Parathyroid adenoma (tissue), 2 donors: Measurements from ENCODE around the gene FOXN3.

Source experiments
- H2AFZ ChIP-seq: fragments of 300-600 bp; sonication (generic); one replicate; pipeline ENCODE4 v1.7.0; 2017; ENCODE audit warnings: antibody characterized with exemption, mild to moderate bottlenecking
- H3K27ac ChIP-seq: fragments of 300-600 bp; sonication (generic); one replicate; pipeline ENCODE4 v1.7.0; 2017
- H3K27me3 ChIP-seq: fragments of 300-600 bp; sonication (generic); one replicate; pipeline ENCODE4 v1.7.0; 2017; ENCODE audit warnings: low read length; ENCODE audit not compliant: control insufficient read depth, insufficient read depth
- H3K36me3 ChIP-seq: fragments of 300-600 bp; sonication (generic); one replicate; pipeline ENCODE4 v1.7.0; 2017; ENCODE audit warnings: low read length; ENCODE audit not compliant: control insufficient read depth, insufficient read depth
- H3K4me1 ChIP-seq: fragments of 300-600 bp; sonication (generic); one replicate; pipeline ENCODE4 v1.7.0; 2017; ENCODE audit warnings: control low read depth
- H3K4me2 ChIP-seq: fragments of 300-600 bp; sonication (generic); one replicate; pipeline ENCODE4 v1.7.0; 2017; ENCODE audit warnings: low read length
- H3K4me3 ChIP-seq: fragments of 300-600 bp; sonication (generic); one replicate; pipeline ENCODE4 v1.7.0; 2017; ENCODE audit warnings: low read depth, low read length
- H3K79me2 ChIP-seq: fragments of 300-600 bp; sonication (generic); one replicate; pipeline ENCODE4 v1.7.0; 2017; ENCODE audit warnings: control low read depth
- H3K9ac ChIP-seq: fragments of 300-600 bp; sonication (generic); one replicate; pipeline ENCODE4 v1.7.0; 2017; ENCODE audit warnings: mild to moderate bottlenecking
- H3K9me3 ChIP-seq: fragments of 300-600 bp; sonication (generic); one replicate; pipeline ENCODE4 v1.7.0; 2017; ENCODE audit warnings: low read length; ENCODE audit not compliant: control insufficient read depth
- CTCF ChIP-seq: fragments of 300-600 bp; sonication (generic); IDR thresholded peaks from one replicate; pipeline ENCODE4 v1.7.0; 2017; ENCODE audit warnings: antibody characterized with exemption, mild to moderate bottlenecking
- donor health status: primary hyperparathyroidism.

Gene FOXN3

GRCh38 chr14:89325299-89325883 lies 91.6 kb downstream of the FOXN3 start:
- Histone ChIP-seq H3K27me3 (no peaks in the 10 kb centered on the region), H3K4me3 (no peak overlapping the region), H3K4me1 (peaks cover 11% of the 10 kb centered on the region), H3K27ac (no peak overlapping the region), H3K9me3 (no peaks in the 10 kb centered on the region), H3K79me2 (peaks cover 47% of the 10 kb centered on the region), H3K9ac (no peak overlapping the region), H3K36me3 (no peaks in the 10 kb centered on the region), H3K4me2 (no peak overlapping the region), H2AFZ (no peak overlapping the region)
- TF ChIP-seq CTCF: no peak

- Histone ChIP-seq H3K79me2 (peaks cover 42% of the 10 kb centered on the region), H3K27ac (no peak overlapping the region), H3K9me3 (no peaks in the 10 kb centered on the region), H3K9ac (no peak overlapping the region), H3K4me2 (no peak overlapping the region), H3K4me1 (peaks cover 11% of the 10 kb centered on the region), H3K27me3 (no peaks in the 10 kb centered on the region), H3K4me3 (no peak overlapping the region), H2AFZ (no peak overlapping the region), H3K36me3 (no peaks in the 10 kb centered on the region)
- no peak for TF ChIP-seq CTCF
Measured at GRCh38 chr14:89324501-89325298, 92.3 kb downstream of the FOXN3 start.

GRCh38 chr14:89320381-89321000 lies 96.5 kb downstream of the FOXN3 start:
- Histone ChIP-seq H3K27me3 (no peaks in the 10 kb centered on the region), H3K36me3 (no peaks in the 10 kb centered on the region), H3K4me2 (no peak overlapping the region), H3K79me2 (peaks cover 31% of the 10 kb centered on the region), H3K9me3 (no peaks in the 10 kb centered on the region), H3K27ac (no peak overlapping the region), H3K9ac (no peak overlapping the region), H3K4me1 (no peaks in the 10 kb centered on the region), H3K4me3 (no peak overlapping the region), H2AFZ (no peak overlapping the region)
- no peak for TF ChIP-seq CTCF

GRCh38 chr14:89319687-89320086 lies 97.3 kb downstream of the FOXN3 start:
- Histone ChIP-seq H3K27me3 (no peaks in the 10 kb centered on the region), H3K4me3 (no peak overlapping the region), H3K27ac (no peak overlapping the region), H3K79me2 (peaks cover 32% of the 10 kb centered on the region), H3K4me1 (no peaks in the 10 kb centered on the region), H3K4me2 (no peak overlapping the region), H3K9ac (no peak overlapping the region), H3K36me3 (no peaks in the 10 kb centered on the region), H3K9me3 (no peaks in the 10 kb centered on the region), H2AFZ (no peak overlapping the region)
- TF ChIP-seq CTCF: no peak
